Stimulated activated CD4-positive, alpha-beta T cell treated with anti-CD3 and anti-CD28 coated beads, Interleukin-1b, Interleukin-23, amount 100 ng/mL, for 48 hours (primary cell): Measurements from ENCODE around the gene ADCY1.

Experiments used
- DNase-seq: peaks from one replicate; pipeline ENCODE4 v3.0.0-alpha.2; 2020

Gene ADCY1

DNA sequence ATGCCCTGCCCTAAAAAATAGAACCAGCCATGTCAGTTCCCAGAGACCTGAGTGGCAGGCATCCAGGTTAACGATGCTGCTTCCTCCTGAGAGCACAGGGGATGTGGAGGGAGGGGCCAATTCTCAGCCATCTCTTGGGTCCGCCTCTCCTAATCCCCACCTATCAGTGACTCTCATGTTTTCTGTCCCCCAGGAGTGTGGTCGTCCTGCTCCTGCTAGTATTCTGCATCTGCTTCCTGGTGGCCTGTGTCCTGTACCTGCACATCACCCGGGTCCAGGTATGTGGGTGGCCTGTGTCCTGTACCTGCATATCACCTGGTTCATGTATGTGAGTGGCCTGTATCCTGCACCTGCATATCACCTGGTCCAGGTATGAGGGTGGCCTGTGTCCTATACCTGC is 105.3 kb downstream of the ADCY1 start:
- DNase-seq = no peak

GRCh38 chr7:45680776-45681175 is 106.6 kb downstream of the ADCY1 start:
- no peak for DNase-seq

GRCh38 chr7:45681596-45682357 is 107.6 kb downstream of the ADCY1 start:
- DNase-seq = no peak

DNA sequence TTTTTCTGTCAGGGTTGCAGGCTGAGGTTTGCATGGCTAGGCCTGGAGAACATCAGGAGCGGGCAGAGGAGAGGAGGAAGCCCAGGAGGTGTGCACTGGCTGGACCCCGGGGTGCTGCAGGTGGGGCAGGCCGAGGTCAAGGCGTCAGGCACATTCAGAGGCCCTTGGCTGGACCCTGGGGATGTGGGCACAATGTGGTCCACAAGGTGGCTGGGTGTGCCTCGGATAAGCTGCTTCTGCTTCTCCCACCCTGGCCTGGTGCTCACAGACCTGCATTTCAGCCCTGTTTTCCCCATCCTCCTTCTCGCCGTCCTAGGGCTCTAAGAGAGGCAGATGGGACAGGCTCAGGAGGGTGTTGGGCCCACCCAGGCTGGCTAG is 108.2 kb downstream of the ADCY1 start:
- no peak for DNase-seq

DNA sequence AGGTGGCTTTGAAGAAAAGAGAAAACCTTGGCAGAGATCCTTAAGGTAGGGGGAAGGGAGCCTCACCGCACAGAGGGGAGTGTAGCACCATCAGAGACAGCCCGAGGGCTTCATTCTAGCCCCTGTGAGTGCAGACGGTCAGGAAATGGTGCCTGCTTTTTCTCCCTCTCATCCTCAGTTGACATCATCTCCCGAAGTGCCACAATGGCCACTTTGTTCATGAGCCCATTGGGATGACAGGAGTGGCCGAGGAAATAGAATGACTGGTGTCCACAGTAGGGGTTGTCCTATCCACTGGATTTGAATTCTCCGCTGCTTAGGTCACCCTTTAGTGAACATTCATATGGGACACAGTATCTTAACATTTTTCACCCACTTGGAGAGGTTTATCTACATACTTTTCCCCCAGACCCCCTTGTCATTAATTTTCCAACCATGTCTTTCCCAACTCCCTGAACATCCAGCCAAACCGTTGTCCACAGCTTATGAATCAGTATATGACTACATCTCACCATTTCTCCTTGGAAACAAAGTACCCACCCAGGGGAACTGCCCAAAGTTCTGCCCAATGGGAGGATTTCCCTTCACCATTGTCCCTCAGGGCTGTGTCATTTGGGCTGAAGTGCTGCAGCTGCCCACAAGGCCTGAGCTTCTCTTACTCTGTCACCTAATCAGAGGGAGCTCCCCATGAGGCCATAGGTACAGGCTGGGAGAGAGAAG is 108.8 kb downstream of the ADCY1 start:
- no peak for DNase-seq

- DNase-seq = no peak
Measured at GRCh38 chr7:45683556-45684148, 109.5 kb downstream of the ADCY1 start.

- no peak for DNase-seq
Measured at GRCh38 chr7:45684910-45685618, 110.9 kb downstream of the ADCY1 start.

DNA sequence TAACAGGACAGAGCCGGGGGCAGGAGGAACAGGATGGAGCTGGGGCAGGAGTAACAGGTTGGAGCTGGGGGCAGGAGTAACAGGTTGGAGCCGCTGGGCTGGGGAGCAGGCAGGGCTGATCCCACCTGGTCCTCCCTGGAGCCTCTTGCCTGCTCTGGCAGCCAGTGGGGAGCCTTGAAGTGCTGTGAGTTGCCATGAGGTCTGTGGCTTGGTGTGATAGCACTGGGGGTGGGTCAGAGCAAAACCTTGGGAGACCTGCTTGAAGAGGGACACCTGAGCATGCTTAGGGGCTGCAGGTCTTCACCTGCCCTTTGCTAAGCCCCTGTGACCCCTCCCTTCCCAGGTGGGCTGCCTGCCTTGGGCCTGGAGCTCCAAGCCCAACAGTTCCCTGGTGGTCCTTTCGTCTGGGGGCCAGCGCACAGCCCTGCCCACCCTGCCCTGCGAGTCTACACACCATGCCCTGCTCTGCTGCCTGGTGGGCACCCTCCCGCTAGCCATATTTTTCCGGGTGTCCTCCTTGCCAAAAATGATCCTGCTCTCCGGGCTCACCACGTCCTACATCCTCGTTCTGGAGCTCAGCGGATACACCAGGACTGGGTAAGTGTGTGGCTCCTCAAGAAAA is 111.6 kb downstream of the ADCY1 start:
- no peak for DNase-seq

DNA sequence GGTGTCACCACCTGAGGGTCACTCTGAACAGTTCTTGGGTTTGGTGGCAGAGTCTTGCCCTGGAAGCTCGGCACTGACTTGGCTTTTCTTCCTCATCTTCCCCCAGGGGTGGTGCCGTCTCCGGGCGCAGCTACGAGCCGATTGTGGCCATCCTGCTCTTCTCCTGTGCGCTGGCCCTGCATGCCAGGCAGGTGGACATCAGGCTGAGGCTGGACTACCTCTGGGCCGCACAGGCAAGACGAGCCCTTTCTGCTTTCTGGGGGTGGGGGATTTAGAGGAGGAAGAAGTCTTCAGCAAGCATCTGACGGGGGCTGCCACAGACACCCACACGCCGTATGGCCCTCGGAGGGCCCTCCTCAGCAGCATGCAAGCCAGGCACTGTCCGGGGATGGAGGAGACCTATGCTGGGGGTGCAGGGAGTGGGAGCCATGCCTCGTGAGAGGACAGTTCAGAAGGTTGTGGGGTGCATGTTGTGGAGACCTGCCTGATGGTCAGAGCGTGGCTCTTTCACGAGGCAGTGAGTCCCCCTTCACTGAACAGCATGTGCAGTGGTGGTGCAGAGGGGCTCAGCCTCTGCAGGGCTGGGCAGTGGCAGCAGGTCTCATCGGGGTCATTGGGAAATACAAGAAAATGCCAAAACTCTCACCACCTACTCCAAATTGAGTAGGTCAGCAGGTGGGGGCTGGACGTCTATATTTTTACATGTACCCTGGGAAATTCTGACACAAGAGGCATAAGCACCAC is 112.4 kb downstream of the ADCY1 start:
- DNase-seq = no peak

GRCh38 chr7:45687185-45687560 is 113.0 kb downstream of the ADCY1 start:
- no peak for DNase-seq

- no peak for DNase-seq
Measured at GRCh38 chr7:45687721-45688120, 113.6 kb downstream of the ADCY1 start.

GRCh38 chr7:45688382-45688781 is 114.2 kb downstream of the ADCY1 start:
- DNase-seq = no peak

DNA sequence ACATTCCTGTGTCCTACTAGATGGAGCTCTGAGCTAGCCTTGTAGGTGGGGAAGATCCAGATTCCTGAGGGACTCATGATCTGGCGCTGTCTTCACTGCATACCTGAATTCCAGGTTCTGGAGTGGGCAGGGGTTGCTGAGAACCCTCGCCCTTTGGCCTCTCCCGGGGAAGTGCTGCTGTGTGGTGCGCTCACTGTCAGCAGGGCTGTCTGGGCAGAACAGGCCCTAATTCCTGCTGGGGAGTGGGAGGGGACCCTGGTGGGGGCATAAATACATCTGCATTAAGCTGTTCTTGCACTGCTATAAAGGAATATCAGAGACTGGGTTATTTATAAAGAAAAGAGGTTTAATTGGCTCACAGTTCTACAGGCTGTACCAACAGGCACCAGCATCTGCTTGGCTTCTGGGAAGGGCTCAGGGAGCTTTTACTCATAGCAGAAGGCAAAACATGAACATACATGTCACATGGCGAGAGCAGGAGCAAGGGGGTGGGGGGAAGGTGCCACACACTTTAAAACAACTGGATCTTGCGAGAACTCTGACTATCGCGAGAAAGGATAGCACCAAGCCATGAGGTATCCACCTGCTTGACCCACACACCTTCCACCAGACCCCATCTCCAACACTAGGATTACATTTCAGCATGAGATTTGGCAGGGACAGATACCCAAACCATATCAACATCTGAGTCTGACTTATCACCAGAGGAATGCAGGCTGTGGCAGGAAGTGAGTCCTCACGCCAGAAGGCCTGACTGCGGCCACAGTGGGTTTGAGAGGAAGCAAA is 115.0 kb downstream of the ADCY1 start:
- DNase-seq = no peak

DNA sequence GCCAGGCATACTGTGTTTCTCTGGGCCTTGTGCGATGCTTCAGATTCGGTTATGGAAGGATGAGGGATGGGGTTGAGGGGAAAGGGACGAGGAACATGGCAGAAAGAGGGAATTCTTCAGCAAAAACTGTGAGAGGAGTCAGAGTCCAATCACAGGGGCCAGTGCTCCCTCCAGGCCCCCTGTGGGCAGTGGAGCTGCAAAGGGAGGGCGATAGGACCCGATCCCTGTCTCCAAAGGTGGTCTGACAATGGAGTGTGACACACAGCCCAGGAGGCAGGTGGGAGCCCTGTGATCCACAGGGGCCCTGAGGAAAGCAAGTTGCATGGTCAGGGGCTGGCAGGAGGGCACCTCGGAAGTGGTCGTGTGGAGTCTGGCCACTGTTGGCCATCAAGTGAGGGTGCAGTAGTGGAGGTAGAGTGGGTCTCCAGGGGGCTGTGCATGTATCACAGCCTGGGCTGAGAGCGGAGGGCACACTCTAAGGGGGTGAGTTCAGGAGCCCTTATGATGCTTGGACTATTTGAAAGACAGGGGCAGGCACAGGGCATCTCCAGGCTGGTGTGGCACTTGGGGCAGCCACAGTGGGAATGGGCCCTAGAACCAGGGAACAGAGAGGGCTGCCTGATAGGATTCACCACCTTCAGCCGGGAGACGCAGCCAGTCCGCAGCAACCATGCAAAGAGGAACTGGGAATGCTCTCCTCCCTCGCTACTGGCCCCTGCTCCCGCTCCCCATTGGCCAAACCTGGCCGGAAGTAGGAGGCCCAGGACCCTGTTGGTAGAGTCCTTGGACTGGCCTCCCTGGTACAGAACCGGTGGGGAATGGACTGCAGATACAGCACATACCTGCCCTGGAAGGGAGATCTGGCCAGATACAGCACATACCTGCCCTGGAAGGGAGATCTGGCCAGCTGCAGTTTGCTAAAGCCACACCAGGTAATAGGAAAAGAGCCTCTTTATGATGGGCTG is 115.9 kb downstream of the ADCY1 start:
- DNase-seq = no peak

- DNase-seq = no peak
Measured at GRCh38 chr7:45690762-45691150, 116.6 kb downstream of the ADCY1 start.

- DNase-seq = no peak
Measured at GRCh38 chr7:45691155-45691656, 117.0 kb downstream of the ADCY1 start.

- no peak for DNase-seq
Measured at GRCh38 chr7:45692031-45692430, 117.9 kb downstream of the ADCY1 start.

DNA sequence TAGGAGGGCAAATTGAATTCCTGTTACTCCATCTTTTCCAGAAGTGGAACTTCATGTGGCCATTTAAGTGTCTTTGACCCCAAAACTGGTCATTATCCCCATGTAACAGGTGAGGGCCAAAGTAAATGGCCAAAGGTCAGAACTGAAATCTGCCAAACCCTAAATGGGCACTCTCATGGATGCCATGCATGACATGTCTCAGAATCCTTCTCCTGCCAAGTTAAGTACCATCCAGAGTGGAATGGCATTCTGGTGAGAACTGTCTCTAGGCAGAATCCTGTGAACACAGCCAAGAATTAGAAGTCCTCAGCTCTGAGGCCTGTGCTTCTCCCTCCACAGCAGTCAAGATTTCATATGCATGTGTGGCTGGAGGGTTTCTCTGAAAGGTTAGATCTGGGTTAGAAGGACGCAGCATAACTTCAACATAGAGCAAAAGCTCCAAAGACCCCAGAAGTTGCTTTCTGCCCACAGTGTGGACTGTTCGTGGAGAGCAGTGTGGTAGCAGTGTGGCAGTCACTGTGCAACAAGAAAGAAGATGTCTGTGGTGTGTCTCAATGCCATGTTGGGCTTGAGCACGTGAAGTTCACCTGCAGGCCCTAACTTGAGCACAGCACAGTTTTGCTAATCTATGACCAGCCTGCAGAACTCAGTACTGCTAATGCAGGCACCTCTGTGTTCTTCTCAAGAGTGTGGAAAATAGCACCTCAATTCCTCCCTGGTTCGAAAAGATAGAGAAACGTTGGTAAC is 121.3 kb downstream of the ADCY1 start:
- no peak for DNase-seq

- DNase-seq = no peak
Measured at GRCh38 chr7:45696476-45696875, 122.3 kb downstream of the ADCY1 start.
